Esophagus squamous epithelium (tissue), 4 donors: ENCODE measurements around the gene RALGPS2.

ENCODE experiments used
- CTCF ChIP-seq, 6 experiments: fragments of 450-650 bp in 4 of 6; fragments of 200-600 bp in 2 of 6; sonication (generic) in 2 of 6; IDR thresholded peaks; one replicate each; pipeline ENCODE4 v1.5.1; 2016 to 2019; ENCODE audit warnings: antibody characterized with exemption in 6 of 6, mild to moderate bottlenecking in 4 of 6, moderate library complexity in 4 of 6
- POLR2A ChIP-seq, 4 donors: fragments of 450-650 bp; IDR thresholded peaks; one replicate each; pipeline ENCODE4 v1.6.1; 2017; ENCODE audit warnings: antibody characterized with exemption in 4 of 4, mild to moderate bottlenecking in 4 of 4, moderate library complexity in 3 of 4

GRCh38 chr1:178724376-178724727 lies 692 bp upstream of the RALGPS2 start:
- TF ChIP-seq CTCF (IDR thresholded peaks at IDR 0.05) (no peak), POLR2A (IDR thresholded peaks at IDR 0.05) (no peak)
